ENCODE data around the gene DNAJC1.
"Not testable (repeated sequence)": the region's sequence is repeated elsewhere in the genome, so short reads cannot be mapped to it uniquely, and the experiment has no call there.

The DNAJC1 gene

DNA sequence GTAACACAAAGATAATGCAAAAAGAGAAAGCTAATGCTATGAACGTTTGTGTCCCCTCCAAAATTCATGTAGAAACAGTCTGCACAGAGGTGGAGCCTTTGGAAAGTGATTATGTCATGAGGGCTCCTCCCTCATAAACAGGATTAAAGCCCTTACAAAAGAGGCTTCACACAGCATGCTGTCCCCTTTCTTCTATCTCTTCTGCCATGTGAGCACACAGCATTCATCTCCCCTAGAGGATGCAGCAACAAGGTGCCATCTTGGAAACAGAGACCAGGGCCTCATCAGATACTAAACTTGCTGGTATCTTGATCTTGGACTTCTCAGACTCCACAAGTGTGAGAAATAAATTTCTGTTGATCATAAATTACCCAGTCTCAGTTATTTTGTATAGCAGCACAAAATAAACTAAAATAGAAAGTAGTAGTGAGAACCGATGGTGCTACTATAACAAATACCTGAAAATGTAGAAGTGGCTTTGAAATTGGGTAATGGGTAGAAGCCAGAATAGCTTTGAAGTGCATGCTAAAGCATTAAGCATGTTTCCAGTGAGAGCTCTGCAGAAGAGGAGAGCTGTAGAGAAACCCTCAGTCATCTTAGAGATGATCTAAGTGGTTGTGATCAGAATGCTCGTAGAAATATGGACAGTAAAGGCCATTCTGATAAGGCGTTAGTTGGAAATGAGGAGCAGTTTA lies 108.7 kb downstream of the DNAJC1 start:
- DNase-seq, result no peak

DNA sequence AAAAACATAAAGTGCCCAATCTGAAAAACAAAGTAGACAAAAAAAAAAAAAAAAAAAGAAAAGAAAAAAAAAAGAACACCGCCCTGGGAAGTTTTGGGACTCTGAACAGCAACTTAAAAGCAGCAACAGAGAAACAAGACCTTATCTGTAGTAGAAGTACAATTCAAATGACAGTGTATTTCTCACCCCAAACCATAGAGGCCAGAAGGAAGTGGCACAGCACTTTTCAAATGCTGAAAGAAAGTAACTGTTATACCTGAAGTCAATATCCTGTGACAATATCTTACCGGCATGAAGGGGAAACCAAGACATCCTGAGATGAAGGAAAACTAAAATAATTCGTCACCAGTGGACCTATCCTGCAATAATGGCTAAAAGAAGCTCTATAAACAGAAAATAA lies 112.1 kb downstream of the DNAJC1 start:
- DNase-seq, result no peak

DNA sequence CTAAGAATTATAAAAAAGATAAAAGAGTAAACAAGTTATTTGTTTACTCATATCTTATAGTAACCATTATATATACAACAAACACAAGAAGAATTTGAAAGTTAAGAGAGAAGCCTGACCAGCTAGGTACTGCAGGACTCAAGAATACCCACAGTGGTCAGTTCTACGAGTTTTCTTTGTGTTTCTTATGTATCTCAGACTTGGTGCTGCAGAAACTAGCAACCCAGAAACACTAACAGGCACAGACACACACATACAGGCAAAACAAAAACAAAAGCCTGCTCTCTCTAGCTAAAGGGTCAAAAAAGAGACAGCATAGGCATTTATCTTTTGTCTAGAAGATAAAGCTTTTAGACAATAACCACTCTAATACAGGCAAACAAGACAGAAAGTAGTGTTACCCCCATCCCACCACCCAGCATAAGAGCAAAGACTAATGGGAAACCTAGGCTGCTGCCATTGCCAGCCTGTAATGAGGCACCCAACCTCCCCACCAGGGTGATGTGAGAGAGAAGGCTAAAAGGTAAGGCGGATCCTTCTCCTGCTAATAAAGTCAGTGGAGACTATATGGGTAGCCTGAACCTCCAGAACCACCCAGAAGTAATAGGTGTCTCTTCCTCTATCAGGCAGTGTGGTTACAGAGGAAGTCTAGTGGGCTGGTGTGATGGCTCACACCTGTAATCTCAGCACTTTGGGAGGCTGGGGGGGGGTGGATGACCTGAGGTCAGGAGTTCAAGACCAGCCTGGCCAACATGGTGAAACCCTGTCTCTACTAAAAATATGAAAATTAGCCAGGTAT lies 113.9 kb downstream of the DNAJC1 start:
- no peak for DNase-seq

GRCh38 chr10:21888959-21889358 lies 114.6 kb downstream of the DNAJC1 start:
- DNase-seq, result no peak

GRCh38 chr10:21885940-21886339 lies 117.6 kb downstream of the DNAJC1 start:
- no peak for DNase-seq

DNA sequence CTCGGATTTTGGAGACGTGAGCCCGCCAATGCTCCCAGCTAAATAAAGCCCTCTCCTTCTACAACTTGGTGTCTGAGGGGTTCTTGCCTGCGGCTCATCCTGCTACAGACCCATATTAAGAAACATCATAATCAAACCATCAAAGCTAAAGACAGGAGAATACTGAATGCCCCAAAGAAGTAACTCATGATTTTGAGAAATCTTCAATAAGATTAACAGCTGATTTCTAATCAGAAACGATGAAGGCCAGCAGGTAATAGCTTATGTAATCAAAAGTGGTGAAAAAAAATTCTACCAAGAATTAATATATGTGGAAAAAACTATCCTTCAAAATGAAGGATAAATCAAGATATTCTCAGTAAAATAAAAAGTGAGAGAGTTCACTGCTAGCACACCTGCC lies 130.3 kb downstream of the DNAJC1 start:
- no peak for DNase-seq

GRCh38 chr10:21872771-21873170 lies 130.8 kb downstream of the DNAJC1 start:
- not testable (repeated sequence) for DNase-seq

DNA sequence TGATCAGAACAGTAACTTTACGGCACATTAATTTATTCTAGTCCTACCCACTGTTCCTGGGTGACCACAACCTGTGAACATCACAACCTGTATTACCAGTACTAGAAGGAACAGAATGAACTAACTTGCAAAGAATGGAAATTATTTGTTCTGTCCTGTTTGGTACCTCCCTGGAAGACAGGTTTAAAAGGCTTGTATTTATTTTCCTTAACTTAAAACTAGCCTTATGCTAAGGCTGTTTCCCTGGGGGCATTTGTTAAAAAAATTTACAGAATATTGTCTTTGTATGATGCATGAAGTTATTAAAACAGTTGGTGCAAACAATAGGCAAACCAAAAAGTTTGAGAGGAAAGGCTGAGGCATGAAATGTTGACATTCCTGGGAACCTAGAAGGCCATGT lies 132.7 kb downstream of the DNAJC1 start:
- DNase-seq, result no peak

DNA sequence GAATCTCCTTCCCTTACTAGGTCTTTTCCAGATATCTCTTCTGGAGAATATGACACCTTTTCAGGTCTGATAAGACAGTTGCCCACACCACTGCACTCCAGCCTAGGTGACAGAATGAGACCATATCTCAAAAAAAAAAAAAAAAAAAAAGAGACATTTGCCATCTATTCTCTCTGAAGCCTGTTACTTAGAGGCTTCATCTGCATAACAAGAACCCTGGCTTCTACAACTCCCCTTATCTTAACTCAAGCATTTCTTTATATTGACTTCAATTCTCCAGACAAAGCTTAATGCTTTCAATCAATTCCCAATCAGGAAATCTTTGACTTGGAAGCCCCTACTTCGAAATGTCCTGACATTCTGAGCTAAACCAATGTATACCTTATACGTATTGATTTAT lies 134.4 kb downstream of the DNAJC1 start:
- DNase-seq, result not testable (repeated sequence)

- no peak for DNase-seq
These were observed 142.8 kb downstream of the DNAJC1 start for GRCh38 chr10:21860718-21861117.

DNA sequence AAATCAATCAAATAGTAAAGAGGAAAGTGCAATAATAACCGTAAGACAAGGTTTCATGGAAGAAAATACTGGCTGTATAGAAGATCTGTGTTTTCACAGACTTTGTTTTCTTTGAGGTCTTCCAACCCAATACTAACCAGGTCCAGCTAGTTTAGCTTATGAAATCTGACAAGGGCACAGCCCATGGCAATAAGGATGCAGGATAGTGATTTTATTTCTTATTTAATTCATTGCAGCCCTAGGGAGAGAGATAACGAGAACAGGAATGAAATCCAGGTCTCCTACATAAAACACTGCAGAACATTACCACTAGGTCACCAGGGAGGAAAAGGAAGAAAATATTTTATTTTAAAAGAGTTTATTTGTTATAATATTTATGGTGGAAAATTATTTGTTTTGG lies 145.1 kb downstream of the DNAJC1 start:
- no peak for DNase-seq

DNA sequence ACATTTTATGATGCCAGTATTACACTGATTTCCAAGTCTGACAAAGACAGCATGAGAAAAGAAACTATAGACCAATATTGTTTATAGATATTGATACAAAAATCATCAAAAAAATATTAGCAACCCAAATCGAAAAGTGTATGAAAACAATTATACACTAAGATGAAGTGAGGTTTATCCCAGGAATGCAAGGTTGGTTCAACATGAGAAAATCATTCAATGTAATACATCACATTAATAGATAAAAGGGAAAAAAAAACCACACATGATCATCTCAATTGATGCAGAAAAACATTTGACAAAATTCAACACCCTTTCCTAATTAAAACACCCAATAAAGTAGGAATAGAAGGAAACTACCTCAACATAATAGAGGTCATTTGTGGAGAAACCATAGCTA lies 153.9 kb downstream of the DNAJC1 start:
- DNase-seq, result no peak

- DNase-seq, result no peak
These were observed 159.9 kb downstream of the DNAJC1 start for GRCh38 chr10:21843645-21844044.

- not testable (repeated sequence) for DNase-seq
These were observed 162.3 kb downstream of the DNAJC1 start for GRCh38 chr10:21841273-21841672.

DNA sequence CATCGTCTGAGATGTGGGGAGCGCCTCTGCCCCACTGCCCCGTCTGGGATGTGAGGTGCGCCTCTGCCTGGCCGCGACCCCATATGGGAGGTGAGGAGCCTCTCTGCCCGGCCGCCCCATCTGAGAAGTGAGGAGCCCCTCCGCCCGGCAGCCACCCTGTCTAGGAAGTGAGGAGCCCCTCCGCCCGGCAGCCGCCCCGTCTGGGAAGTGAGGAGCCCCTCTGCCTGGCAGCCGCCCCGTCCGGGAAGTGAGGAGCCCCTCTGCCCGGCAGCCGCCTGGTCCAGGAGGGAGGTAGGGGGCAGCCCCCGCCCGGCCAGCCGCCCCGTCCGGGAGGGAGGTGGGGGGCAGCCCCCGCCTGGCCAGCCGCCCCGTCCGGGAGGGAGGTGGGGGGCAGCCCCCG lies 166.0 kb downstream of the DNAJC1 start:
- not testable (repeated sequence) for DNase-seq

DNA sequence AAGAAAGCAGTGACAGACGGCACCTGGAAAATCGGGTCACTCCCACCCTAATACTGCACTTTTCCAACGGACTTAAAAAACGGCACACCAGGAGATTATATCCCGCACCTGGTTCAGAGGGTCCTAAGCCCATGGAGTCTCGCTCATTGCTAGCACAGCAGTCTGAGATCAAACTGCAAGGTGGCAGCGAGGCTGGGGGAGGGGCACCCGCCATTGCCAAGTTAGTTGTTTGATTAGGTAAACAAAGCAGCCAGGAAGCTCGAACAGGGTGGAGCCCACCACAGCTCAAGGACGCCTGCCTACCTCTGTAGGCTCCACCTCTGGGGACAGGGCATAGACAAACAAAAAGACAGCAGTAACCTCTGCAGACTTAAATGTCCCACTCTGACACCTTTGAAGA lies 169.0 kb downstream of the DNAJC1 start:
- DNase-seq, result not testable (repeated sequence)

- no peak for DNase-seq
These were observed 170.8 kb downstream of the DNAJC1 start for GRCh38 chr10:21832821-21833130.

- no peak for DNase-seq
These were observed 171.3 kb downstream of the DNAJC1 start for GRCh38 chr10:21831986-21832820.

DNA sequence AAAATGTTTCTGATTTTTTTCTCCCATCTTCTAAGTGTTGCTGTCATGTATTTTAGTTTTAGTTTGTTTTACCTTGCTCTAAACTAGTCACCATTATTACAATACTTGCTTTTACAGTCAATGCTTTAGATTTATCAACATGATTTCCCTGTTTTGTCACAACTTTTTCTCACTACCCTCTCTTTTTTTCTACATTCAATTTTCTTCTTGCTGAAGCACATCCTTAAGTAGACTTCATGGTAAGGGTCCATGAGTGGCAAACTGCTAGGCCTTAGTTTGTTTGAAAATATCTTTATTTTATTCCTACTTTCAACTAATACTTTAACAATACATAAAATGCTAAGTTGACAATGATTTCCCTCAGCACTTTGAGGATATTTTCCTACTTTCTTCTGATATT lies 173.5 kb downstream of the DNAJC1 start:
- DNase-seq, result no peak

GRCh38 chr10:21827308-21827707 lies 176.2 kb downstream of the DNAJC1 start:
- DNase-seq, result no peak

GRCh38 chr10:21826725-21827124 lies 176.8 kb downstream of the DNAJC1 start:
- no peak for DNase-seq

DNA sequence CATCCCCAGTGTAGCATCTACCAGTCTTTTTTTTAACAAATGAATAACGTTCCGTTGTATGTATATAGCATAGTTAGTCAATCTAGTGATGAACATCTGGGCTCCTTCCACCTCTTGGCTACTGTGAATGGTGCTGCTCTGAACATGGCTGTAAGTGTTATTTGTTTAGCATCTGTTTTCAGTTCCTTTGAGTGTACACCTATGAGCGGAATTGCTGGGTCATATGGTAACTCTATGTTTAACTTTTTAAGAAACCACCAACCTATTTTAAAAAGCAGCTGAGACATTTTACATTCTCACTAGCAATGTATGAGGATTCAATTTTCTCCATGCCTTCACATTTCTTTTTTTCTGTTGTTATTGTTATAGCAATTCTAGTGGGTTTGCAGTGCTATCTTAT lies 178.2 kb downstream of the DNAJC1 start:
- no peak for DNase-seq

DNA sequence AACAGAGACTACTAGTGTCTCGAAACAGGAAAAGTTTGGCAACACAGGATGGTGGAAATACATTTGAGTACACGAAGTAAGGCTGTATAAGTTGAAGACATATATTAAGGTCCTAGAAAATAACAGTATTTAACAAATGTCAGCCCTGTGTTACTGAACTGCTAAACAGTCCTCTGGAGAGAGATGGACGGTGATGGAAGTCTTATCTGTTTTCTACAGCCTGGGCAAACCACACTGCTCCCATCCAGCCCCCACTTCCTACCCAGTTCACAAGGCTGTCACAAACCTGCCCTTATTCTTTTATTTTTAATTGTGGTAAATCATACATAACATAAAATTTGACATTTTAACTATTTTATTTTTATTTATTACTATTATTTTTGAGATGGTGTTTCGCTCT lies 179.1 kb downstream of the DNAJC1 start:
- DNase-seq, result no peak

DNA sequence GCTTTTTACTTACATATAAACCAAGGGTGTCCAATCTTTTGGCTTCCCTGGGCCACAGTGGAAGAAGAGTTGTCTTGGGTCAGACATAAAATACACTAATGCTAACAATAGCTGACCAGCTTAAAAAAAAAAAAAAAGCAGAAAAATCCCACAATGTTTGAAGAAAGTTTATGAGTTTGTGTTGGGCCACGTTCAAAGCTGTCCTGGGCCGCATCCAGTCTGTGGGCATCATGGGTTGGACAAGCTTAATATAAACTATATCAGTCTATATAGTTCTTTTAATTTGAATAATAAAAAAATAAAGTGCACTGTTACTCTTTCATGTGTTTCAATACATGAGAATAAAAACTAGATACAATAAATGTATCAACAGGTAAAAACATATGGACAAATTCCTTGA lies 179.9 kb downstream of the DNAJC1 start:
- DNase-seq, result no peak

Measured in 8988T (cell line).